ENCODE results near the gene MRPS2.
"Not testable (repeated sequence)": the region's sequence is repeated elsewhere in the genome, so short reads cannot be mapped to it uniquely, and the experiment has no call there.

MRPS2 gene

DNA sequence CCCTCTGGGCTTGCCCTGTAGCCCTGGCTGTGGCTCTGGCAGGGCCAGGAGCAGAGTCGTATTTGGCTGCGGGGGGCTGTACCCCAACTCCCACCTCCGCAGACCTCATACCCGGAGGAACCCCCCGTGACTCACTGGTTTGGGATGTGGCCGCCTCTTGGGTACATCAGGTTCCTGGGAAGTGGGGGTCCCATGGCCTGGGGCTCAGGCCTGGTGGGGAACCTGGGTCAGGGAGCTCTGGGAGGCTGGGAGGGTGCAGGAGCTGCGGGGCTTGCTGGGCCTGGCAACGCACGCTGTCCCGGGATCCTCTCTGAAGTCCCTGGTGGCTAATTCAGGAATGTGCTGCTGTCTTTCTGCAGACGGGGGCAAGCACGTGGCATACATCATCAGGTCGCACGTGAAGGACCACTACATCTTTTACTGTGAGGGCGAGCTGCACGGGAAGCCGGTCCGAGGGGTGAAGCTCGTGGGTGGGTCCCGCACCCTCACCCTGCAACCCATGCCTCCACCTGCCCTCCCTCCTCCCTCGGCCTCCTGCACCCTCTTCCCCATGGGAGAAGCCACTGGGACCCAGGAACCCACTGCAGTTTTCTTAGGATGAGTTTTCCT lies 23.1 kb downstream of the MRPS2 start:
- H3K27ac Mint-ChIP-seq = no peak overlapping the region
- H3K9me3 Mint-ChIP-seq = no peaks in the 10 kb centered on the region
- no peak overlapping the region for H3K4me3 Mint-ChIP-seq
- H3K36me3 Mint-ChIP-seq = no peaks in the 10 kb centered on the region
- CTCF ChIA-PET = no interaction called here
- no peaks in the 10 kb centered on the region for H3K4me1 Mint-ChIP-seq
- H3K27me3 Mint-ChIP-seq = no peaks in the 10 kb centered on the region
- peak; percentile 14 for DNase-seq

DNA sequence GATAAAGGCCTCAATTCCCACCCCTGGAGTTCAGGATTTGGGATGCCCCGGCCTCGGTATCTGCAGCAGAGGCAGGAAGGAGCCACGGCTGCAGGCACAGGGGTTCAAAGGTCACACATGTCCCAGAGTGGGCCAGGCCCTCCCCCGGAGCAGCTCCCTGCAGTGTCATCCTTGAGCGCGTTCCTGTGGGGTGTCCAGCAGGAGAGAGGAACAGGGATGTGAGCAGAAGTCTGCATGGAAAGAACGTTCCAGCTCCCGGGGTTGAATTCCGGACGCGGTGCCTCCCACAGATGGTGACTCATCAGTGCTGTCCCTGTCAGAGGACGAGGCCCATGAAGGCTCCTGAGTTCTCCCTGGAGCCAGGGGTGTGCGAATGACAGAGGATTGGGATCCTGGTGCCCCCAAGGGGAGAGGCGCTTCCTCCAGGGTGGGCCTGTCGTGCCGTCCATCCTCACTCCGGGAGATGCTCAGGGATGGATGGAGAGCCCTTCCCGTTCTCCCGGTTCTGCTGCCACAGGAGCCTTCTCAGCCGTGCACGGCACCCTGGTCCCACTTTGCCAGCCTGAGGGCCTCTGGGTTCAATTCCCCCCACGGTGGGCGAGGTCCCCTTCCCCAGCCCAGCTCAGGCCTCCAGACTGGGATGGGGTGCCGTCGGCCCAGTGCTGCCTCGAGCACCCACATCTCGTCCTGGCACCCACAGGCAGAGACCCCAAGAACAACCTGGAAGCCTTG lies 23.8 kb downstream of the MRPS2 start:
- DNase-seq = peak; percentile 19
- H3K27ac Mint-ChIP-seq = no peak overlapping the region
- H3K9me3 Mint-ChIP-seq = no peaks in the 10 kb centered on the region
- no peaks in the 10 kb centered on the region for H3K36me3 Mint-ChIP-seq
- H3K4me3 Mint-ChIP-seq = no peak overlapping the region
- no peaks in the 10 kb centered on the region for H3K27me3 Mint-ChIP-seq
- no peaks in the 10 kb centered on the region for H3K4me1 Mint-ChIP-seq
- CTCF ChIA-PET = interaction anchor here (1.0 kb wide), 1 partner anchor 77 kb away, joined by 3 read pairs; no protein-coding TSS in a partner anchor

DNA sequence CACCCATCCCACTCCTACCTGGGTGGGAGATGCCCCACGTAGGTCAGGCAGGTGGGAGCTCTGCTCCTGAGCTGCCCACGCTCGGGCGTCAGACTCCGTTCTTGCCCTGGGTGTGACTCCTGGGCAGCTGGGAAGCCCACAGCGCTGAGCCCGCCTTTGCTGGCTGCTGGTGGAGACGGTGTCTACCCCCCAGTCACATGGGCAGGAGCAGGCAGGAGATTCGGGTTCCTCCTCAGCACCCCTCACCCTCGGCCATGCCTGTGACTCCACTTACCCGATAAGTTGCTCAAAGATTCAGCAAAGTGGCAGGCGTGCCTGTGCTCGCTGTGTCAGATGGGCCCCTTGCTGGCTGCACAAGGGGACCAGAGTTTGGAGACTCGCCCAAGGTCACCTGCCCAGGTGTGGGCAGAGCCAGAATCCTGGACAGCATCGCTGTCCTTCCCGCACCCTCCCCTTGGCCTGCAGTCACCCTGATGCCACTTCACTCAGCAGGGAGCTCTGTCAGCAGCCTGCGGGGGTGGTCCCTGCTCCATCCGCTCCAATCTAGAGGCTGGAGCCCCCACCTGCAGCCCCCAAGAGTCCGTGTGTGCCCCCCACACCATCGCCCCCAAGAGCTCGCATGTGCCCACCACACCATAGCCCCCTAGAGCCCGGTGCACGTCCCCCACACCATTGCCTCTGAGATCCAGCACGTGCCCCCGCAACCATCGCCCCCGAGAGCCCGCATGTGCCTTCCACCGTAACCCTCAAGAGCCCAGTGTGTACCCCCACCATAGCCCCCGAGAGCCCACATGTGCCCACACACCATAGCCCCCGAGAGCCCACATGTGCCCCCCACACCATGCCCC lies 25.0 kb downstream of the MRPS2 start:
- H3K4me1 Mint-ChIP-seq = no peaks in the 10 kb centered on the region
- H3K36me3 Mint-ChIP-seq = no peaks in the 10 kb centered on the region
- no peak for DNase-seq
- H3K27me3 Mint-ChIP-seq = no peaks in the 10 kb centered on the region
- no peak overlapping the region for H3K4me3 Mint-ChIP-seq
- CTCF ChIA-PET = interaction anchor here (1.0 kb wide), 1 partner anchor 76 kb away, joined by 3 read pairs; no protein-coding TSS in a partner anchor
- H3K9me3 Mint-ChIP-seq = no peaks in the 10 kb centered on the region
- no peak overlapping the region for H3K27ac Mint-ChIP-seq

DNA sequence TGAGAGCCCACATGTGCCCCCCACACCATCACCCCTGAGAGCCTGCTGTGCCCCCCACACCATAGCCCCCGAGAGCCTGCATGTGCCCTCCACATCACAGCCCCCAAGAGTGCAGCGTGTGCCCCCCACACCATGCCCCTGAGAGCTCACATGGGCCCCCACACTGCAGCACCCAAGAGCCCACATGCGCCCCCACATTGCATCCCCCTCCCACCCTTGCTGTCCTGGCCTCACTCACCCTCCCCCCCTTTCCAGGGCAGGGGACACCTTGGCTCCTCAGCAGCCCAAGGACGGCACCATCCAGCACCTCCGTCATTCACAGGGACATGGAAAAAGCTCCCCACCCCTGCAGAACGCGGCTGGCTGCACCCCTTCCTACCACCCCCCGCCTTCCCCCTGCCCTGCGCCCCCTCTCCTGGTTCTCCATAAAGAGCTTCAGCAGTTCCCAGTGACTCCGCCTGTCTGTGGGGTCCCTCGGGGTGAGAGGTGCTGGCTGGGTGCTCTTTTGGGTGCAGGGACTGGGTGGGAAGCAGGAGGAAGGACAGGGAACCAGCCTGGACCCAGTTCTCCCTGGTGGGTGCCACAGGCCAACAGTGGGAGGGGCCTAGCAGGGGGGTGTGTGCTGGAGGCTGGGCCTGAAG lies 25.7 kb downstream of the MRPS2 start:
- Mint-ChIP-seq H3K4me3 (no peak overlapping the region), H3K36me3 (no peaks in the 10 kb centered on the region), H3K4me1 (no peaks in the 10 kb centered on the region), H3K27ac (no peak overlapping the region), H3K27me3 (peaks cover 4% of the 10 kb centered on the region), H3K9me3 (no peaks in the 10 kb centered on the region)
- DNase-seq = no peak
- CTCF ChIA-PET = no interaction called here

DNA sequence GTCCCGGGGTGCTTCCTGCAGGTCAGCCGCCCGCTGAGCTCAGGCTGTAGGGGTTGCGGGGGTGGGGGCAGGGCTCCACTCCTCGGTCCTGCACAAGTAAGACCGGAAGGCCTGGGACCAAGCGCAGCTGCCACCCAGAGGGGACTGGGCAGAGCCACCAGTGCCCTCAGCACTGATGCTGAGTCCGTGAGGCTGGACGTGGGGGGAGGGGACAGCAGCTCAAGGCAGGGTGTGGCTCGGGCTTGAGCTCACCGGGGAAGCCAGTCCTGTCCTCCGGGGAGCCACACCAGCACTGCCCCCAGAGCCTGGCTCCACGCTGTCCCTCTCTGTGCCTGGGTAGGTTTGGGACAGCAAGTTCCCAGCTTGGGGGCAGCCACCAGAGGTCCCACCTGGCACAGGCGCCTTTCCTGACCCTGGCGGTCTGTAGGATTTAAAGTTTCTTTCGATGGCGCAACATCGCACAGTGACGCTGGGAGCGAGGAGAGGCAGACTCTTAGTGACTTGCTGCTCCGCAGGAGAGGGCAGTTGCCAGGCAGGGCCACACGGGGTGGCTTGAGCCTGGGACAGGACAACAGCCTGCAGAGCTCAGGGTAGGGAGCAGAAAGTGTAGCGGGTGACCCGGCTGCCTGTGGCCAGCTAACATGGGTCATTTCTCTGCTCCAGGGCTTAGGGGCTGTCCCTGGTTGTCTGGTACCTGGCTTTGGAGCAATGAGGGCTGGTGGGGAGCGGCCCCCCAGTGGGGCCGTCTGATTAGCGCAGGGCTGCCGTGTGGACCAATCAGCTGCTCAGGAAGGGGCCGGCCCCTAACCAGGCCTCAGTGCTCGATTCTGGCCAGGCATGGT lies 26.5 kb downstream of the MRPS2 start:
- H3K27me3 Mint-ChIP-seq = peaks cover 4% of the 10 kb centered on the region
- H3K27ac Mint-ChIP-seq = no peak overlapping the region
- no peaks in the 10 kb centered on the region for H3K4me1 Mint-ChIP-seq
- peak; percentile 15 for DNase-seq
- H3K9me3 Mint-ChIP-seq = no peaks in the 10 kb centered on the region
- CTCF ChIA-PET = no interaction called here
- no peaks in the 10 kb centered on the region for H3K36me3 Mint-ChIP-seq
- H3K4me3 Mint-ChIP-seq = no peak overlapping the region

DNA sequence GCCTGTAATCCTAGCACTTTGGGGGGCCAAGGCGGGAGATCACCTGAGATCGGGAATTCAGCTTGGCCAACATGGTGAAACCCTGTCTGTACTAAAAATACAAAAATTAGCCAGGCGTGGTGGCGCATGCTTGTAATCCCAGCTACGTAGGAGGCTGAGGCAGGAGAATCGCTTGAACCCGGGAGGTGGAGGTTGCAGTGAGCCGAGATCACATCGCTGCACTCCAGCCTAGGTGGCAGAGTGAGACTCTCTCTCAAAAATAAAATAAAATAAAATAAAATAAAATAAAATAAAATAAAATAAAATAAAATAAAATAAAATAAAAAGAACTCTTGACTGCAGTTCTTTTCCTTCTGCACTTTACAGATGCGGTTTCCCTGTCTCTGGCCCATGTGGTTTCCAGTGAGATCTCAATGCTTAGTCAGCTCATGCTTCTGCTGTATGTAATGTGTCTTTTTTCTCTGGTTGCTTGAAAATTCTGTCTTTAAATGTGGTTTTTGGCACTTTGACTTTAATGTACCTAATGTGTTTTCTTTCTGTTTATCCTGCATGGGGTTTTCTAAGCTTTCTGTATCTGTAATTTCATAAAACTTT lies 28.5 kb downstream of the MRPS2 start:
- CTCF ChIA-PET, H3K36me3 Mint-ChIP-seq, H3K4me1 Mint-ChIP-seq, H3K27ac Mint-ChIP-seq, H3K4me3 Mint-ChIP-seq, H3K9me3 Mint-ChIP-seq, DNase-seq, H3K27me3 Mint-ChIP-seq: not testable (repeated sequence)

DNA sequence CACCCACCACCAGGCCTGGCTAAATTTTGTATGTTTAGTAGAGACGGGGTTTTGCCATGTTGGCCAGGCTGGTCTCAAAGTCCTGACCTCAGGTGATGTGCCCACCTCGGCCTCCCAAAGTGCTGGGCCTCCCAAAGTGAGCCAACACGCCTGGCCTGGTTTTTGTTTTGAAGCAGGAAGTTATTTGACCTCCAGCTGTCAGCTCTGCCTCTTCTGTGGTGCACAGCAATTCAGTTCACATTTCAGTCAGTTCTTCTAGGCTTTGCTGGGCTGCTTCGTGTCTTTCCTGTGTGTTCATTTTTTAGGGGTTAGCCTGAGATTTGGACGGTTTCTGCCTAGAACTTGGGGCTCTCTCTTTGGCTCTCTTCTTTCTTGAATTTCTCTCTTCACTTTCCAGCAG lies 29.7 kb downstream of the MRPS2 start:
- CTCF ChIA-PET = no interaction called here
- H3K27ac Mint-ChIP-seq = no peak overlapping the region

DNA sequence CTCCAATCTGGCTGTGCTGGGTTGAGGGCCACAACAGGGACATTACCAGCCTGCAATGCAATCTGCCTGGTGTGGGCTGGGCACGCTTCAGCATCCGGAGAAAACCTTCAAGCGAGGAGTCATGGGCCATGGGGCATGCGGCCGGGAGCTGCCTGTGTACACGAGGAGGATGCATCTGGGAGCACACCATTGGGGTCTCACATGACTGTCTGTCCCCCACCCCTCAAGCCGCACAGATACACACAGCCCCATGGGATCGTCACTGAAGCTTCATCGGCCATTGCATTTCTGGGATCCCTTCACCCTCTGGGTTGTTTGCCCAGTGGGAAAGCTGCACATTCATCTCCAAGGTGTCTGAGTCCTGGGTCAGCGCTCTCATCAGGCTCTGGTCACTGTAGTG lies 30.6 kb downstream of the MRPS2 start:
- Mint-ChIP-seq H3K4me1 (no peaks in the 10 kb centered on the region), H3K27me3 (peaks cover 19% of the 10 kb centered on the region), H3K9me3 (no peaks in the 10 kb centered on the region), H3K27ac (no peak overlapping the region), H3K36me3 (no peaks in the 10 kb centered on the region), H3K4me3 (no peak overlapping the region)
- DNase-seq = no peak
- CTCF ChIA-PET = no interaction called here

More for the DNA sequence above, 29.7 kb downstream of the MRPS2 start:
- peaks cover 19% of the 10 kb centered on the region for H3K27me3 Mint-ChIP-seq
- H3K4me3 Mint-ChIP-seq = no peak overlapping the region
- DNase-seq = no peak
- no peaks in the 10 kb centered on the region for H3K9me3 Mint-ChIP-seq
- no peaks in the 10 kb centered on the region for H3K4me1 Mint-ChIP-seq
- no peaks in the 10 kb centered on the region for H3K36me3 Mint-ChIP-seq

DNA sequence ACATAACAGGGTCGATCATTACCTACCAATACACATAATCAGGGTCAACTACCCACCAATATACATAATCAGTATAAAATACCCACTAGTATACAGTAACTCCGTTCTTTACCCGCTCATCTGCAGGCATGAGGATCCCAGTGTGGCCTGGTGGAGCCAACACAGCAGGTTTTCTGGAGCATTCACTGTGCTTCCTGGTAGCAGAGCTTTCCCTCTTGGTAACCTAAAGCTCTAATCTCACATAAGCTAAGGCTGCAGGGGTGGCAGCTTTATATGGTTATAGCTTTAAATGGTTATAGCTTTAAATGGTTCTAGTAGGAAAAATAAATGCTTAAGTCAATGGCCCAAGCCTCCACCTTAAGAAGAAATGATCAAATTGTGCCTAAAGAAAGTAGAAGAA lies 32.6 kb downstream of the MRPS2 start:
- no peaks in the 10 kb centered on the region for H3K9me3 Mint-ChIP-seq
- H3K36me3 Mint-ChIP-seq = no peaks in the 10 kb centered on the region
- no peak overlapping the region for H3K4me3 Mint-ChIP-seq
- no peaks in the 10 kb centered on the region for H3K4me1 Mint-ChIP-seq
- CTCF ChIA-PET = interaction anchor here (1.2 kb wide), 1 partner anchor 28 kb away, joined by 3 read pairs; no protein-coding TSS in a partner anchor
- no peak overlapping the region for H3K27ac Mint-ChIP-seq
- H3K27me3 Mint-ChIP-seq = peaks cover 27% of the 10 kb centered on the region
- DNase-seq = no peak

DNA sequence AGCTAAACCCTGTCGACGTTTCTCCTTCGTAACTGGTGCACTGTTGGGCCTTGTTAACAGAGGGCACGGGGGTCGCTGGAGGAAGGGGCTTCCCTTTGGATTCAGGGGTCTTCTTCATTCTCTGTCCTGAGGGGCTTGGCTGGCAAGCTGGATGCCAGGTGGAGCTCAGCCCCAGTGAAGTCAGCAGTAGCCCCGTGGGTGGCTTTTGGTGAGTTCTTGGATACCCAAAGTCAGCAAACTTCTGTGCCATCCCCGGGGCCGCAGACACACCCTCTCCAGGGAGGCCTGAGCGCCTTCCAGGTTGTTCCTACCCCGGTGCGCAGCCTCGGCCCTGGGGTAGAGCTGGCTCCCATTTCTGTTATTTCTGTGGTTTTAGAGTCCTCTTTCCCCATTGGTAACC lies 33.2 kb downstream of the MRPS2 start:
- no peaks in the 10 kb centered on the region for H3K9me3 Mint-ChIP-seq
- H3K36me3 Mint-ChIP-seq = no peaks in the 10 kb centered on the region
- CTCF ChIA-PET = interaction anchor here (1.2 kb wide), 1 partner anchor 29 kb away, joined by 3 read pairs; no protein-coding TSS in a partner anchor
- no peak overlapping the region for H3K4me3 Mint-ChIP-seq
- H3K27ac Mint-ChIP-seq = no peak overlapping the region
- H3K4me1 Mint-ChIP-seq = no peaks in the 10 kb centered on the region
- DNase-seq = no peak
- H3K27me3 Mint-ChIP-seq = peaks cover 27% of the 10 kb centered on the region

DNA sequence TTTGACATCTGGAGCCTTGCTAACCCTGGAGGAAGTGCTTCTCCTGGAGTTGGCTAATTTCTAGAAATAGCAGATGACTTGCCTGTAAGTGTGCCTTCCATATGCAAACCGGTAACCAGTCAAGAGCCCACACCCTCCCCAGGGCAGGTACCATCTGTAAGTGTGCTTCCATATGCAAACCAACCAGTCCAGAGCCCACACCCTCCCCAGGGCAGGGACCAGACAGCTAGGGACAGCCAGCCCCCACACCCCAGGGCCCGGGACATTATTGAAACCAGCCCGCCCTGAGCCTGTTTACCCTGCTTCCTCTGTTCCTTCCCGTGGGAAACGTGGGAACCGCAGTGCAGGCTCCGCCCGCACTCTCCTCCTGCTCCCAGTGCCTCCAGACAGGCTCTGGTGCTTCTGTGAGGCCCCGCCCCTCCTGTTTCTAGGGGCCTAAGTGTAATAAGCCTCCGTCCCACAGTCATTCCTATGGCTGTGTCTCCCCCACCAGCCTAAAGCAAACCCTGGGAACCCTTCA lies 33.8 kb downstream of the MRPS2 start:
- H3K27ac Mint-ChIP-seq, H3K9me3 Mint-ChIP-seq, DNase-seq, H3K4me3 Mint-ChIP-seq, H3K36me3 Mint-ChIP-seq, H3K4me1 Mint-ChIP-seq: not testable (repeated sequence)
- peaks cover 27% of the 10 kb centered on the region for H3K27me3 Mint-ChIP-seq
- CTCF ChIA-PET = interaction anchor here (1.2 kb wide), 1 partner anchor 29 kb away, joined by 3 read pairs; no protein-coding TSS in a partner anchor

DNA sequence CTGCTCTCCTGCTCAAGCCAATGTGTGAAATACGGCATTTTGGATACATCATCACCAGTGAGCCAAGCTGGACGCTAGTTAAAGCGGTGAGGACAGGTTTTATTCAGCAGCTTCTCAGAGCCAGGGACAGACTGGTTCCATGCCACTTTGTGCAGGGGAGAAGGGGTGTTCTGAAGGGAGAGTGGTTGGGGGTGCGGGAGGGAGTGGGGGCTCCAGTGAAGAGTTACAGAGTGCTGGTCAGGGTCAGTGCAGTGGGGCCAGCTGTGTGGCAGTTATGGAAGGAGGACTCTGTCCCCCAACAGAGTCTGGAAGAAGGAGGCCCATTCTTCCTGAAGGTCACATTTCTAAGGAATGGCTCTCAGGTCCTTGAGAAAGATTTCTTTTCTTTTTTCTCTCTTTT lies 34.3 kb downstream of the MRPS2 start:
- peaks cover 27% of the 10 kb centered on the region for H3K27me3 Mint-ChIP-seq
- H3K36me3 Mint-ChIP-seq, H3K4me3 Mint-ChIP-seq, H3K9me3 Mint-ChIP-seq, H3K4me1 Mint-ChIP-seq, H3K27ac Mint-ChIP-seq, DNase-seq, CTCF ChIA-PET: not testable (repeated sequence)

DNA sequence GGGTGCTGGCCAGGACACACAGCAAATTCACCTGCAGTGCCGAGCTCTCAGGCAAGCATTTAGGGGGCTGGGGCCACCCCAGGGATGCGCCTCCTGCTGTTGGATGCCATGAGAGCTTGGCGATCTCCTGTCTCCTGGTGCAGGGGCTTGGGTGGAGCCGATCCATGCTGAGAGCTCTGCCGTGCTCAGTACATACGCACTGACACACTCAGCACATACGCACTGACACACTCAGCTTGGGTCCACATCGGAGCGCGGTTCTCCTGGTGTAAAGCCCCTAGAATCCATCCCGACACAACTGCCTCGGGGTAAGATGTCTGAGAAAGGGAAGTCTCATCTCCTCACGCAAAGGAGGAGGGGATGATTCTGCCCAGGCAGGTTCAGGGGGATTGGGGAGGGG lies 35.1 kb downstream of the MRPS2 start:
- CTCF ChIA-PET, H3K27ac Mint-ChIP-seq: not testable (repeated sequence)

More for the DNA sequence above, 35.1 kb downstream of the MRPS2 start:
- peaks cover 27% of the 10 kb centered on the region for H3K27me3 Mint-ChIP-seq
- H3K4me1 Mint-ChIP-seq, DNase-seq, H3K4me3 Mint-ChIP-seq, H3K36me3 Mint-ChIP-seq, H3K9me3 Mint-ChIP-seq: not testable (repeated sequence)

All from activated naive CD4-positive, alpha-beta T cell treated with anti-CD3 and anti-CD28 coated beads, Interleukin-2, amount 10 ng/mL, durations not matched to agents 7 days and 5 days (primary cell).